HG03442 (cell line): ENCODE results near the gene METTL2A.
A peak's percentile ranks its signal among the peaks of the same experiment; 100 is the strongest.
"Not testable (repeated sequence)": the region's sequence is repeated elsewhere in the genome, so short reads cannot be mapped to it uniquely, and the experiment has no call there.

Experiments
- ATAC-seq: cut with Tn5 transposase; IDR thresholded peaks from one replicate; pipeline ENCODE4 v1.9.1; 2021; ENCODE audit warnings: mild to moderate bottlenecking, moderate library complexity; ENCODE audit not compliant: unreplicated experiment

The METTL2A gene

GRCh38 chr17:62423647-62424461, at the start of gene METTL2A:
Gene METTL2A (plus strand): TSS chr17:62423897. CDS start chr17:62423903, 6 bp downstream.
- peak; percentile 93 for ATAC-seq

- ATAC-seq = no peak
Observed at GRCh38 chr17:62380253-62380652, 43.4 kb upstream of the METTL2A start, which contains the start of gene EFCAB3. Gene EFCAB3 (plus strand): TSS chr17:62380553. CDS start chr17:62382980, 2,427 bp downstream.

GRCh38 chr17:62381561-62381960, 42.1 kb upstream of the METTL2A start:
- ATAC-seq = no peak

- no peak for ATAC-seq
Observed at GRCh38 chr17:62388856-62389255, 34.8 kb upstream of the METTL2A start.

GRCh38 chr17:62392908-62393307, 30.8 kb upstream of the METTL2A start:
- ATAC-seq = no peak

- ATAC-seq = no peak
Observed at GRCh38 chr17:62398891-62399290, 24.8 kb upstream of the METTL2A start.

GRCh38 chr17:62405451-62405850, 18.2 kb upstream of the METTL2A start:
- ATAC-seq = no peak

GRCh38 chr17:62413090-62413489, 10.6 kb upstream of the METTL2A start:
- not testable (repeated sequence) for ATAC-seq

GRCh38 chr17:62426214-62426613, 2.5 kb downstream of the METTL2A start:
- ATAC-seq = not testable (repeated sequence)

GRCh38 chr17:62435251-62435650, 11.6 kb downstream of the METTL2A start:
- not testable (repeated sequence) for ATAC-seq

GRCh38 chr17:62441181-62441580, 17.5 kb downstream of the METTL2A start:
- ATAC-seq = not testable (repeated sequence)

GRCh38 chr17:62444063-62444462, 20.4 kb downstream of the METTL2A start:
- no peak for ATAC-seq

- ATAC-seq = not testable (repeated sequence)
Observed at GRCh38 chr17:62445791-62446190, 22.1 kb downstream of the METTL2A start.

- not testable (repeated sequence) for ATAC-seq
Observed at GRCh38 chr17:62452195-62452594, 28.5 kb downstream of the METTL2A start.

- not testable (repeated sequence) for ATAC-seq
Observed at GRCh38 chr17:62453041-62453440, 29.3 kb downstream of the METTL2A start.

GRCh38 chr17:62453656-62454055, 30.0 kb downstream of the METTL2A start:
- peak; percentile 11 for ATAC-seq

GRCh38 chr17:62454111-62454510, 30.4 kb downstream of the METTL2A start:
- peak; percentile 62 for ATAC-seq

- ATAC-seq = no peak
Observed at GRCh38 chr17:62456016-62456415, 32.3 kb downstream of the METTL2A start.

GRCh38 chr17:62458483-62458882, 34.8 kb downstream of the METTL2A start:
- ATAC-seq = not testable (repeated sequence)

- ATAC-seq = not testable (repeated sequence)
Observed at GRCh38 chr17:62464422-62464821, 40.7 kb downstream of the METTL2A start.

GRCh38 chr17:62465271-62465670, 41.6 kb downstream of the METTL2A start:
- ATAC-seq = not testable (repeated sequence)

GRCh38 chr17:62470666-62471379, 47.1 kb downstream of the METTL2A start:
- ATAC-seq = not testable (repeated sequence)
